Vagina (tissue), 2 donors: ENCODE results near the gene DPH7. TPM values are rescaled to one million over a fixed set of nuclear protein-coding genes. Genes with fewer than 3 reads are reported as not detected.
"Not testable (repeated sequence)": the region's sequence is repeated elsewhere in the genome, so short reads cannot be mapped to it uniquely, and the experiment has no call there.

ENCODE experiments used
- DNase-seq, 2 donors: peaks; one replicate each; pipeline ENCODE4 v3.0.0-alpha.2; 2017; ENCODE audit errors: extremely low spot score in 2 of 2
- H3K27ac ChIP-seq: fragments of 200-600 bp; sonication (generic); one replicate; pipeline ENCODE4 v1.5.1; 2019
- H3K27me3 ChIP-seq: fragments of 200-600 bp; sonication (generic); one replicate; pipeline ENCODE4 v1.5.1; 2019
- H3K36me3 ChIP-seq, 2 donors: fragments of 200-600 bp; sonication (generic); one replicate each; pipeline ENCODE4 v1.5.1; 2017 to 2019
- H3K4me1 ChIP-seq: fragments of 200-600 bp; sonication (generic); one replicate; pipeline ENCODE4 v1.5.1; 2019
- H3K4me3 ChIP-seq, 2 donors: fragments of 200-600 bp; sonication (generic); 1 replicate in 1 of 2; 2 replicates in 1 of 2; pipeline ENCODE4 v1.5.1; 2016 to 2019
- H3K9me3 ChIP-seq: fragments of 200-600 bp; sonication (generic); one replicate; pipeline ENCODE4 v1.5.1; 2019
- POLR2A ChIP-seq, 2 donors: fragments of 450-650 bp; IDR thresholded peaks; one replicate each; pipeline ENCODE4 v1.6.1; 2017; ENCODE audit warnings: antibody characterized with exemption in 2 of 2, mild to moderate bottlenecking in 2 of 2, moderate library complexity in 2 of 2
- POLR2AphosphoS5 ChIP-seq, 2 donors: sonication (generic); formaldehyde crosslinking; IDR thresholded peaks; one replicate each; pipeline ENCODE4 v1.9.0; 2017; ENCODE audit warnings: antibody characterized with exemption in 2 of 2, mild to moderate bottlenecking in 2 of 2, low read depth in 1 of 2; ENCODE audit not compliant: insufficient read depth in 1 of 2
- intact Hi-C: fragments of 100-400 bp; cut with DNase I; formaldehyde crosslinking; loops from one replicate; pipeline ENCODE4 v1.15.1; 2023
- total RNA-seq: library from RNA; depleted of rRNA; stranded (reverse); fragments of >200 nt; gene quantifications from one replicate; pipeline ENCODE4 v1.2.3, GENCODE V29; 2016
- TF ChIP-seq, protein P1 (sequence below), 3 experiments: fragments of 450-650 bp in 2 of 3; fragments of 200-600 bp in 1 of 3; sonication (generic) in 1 of 3; IDR thresholded peaks; one replicate each; pipeline ENCODE4 v1.5.1; 2017 to 2019; ENCODE audit warnings: antibody characterized with exemption in 3 of 3, mild to moderate bottlenecking in 2 of 3, moderate library complexity in 2 of 3

DPH7 gene
- total RNA-seq, 1 donor from 2014 or later = 32.9 TPM

GRCh38 chr9:137598943-137599342, 20.2 kb upstream of the DPH7 start:
- TF ChIP-seq, protein P1, sequence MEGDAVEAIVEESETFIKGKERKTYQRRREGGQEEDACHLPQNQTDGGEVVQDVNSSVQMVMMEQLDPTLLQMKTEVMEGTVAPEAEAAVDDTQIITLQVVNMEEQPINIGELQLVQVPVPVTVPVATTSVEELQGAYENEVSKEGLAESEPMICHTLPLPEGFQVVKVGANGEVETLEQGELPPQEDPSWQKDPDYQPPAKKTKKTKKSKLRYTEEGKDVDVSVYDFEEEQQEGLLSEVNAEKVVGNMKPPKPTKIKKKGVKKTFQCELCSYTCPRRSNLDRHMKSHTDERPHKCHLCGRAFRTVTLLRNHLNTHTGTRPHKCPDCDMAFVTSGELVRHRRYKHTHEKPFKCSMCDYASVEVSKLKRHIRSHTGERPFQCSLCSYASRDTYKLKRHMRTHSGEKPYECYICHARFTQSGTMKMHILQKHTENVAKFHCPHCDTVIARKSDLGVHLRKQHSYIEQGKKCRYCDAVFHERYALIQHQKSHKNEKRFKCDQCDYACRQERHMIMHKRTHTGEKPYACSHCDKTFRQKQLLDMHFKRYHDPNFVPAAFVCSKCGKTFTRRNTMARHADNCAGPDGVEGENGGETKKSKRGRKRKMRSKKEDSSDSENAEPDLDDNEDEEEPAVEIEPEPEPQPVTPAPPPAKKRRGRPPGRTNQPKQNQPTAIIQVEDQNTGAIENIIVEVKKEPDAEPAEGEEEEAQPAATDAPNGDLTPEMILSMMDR (IDR thresholded peaks at IDR 0.05) = no peak
- TF ChIP-seq POLR2AphosphoS5 (IDR thresholded peaks at IDR 0.05; ENCODE audit: insufficient read depth in 1 of 2, low read depth in 1 of 2) (no peak), POLR2A (IDR thresholded peaks at IDR 0.05) (no peak)
- Histone ChIP-seq H3K4me3 (no peak overlapping the region), H3K9me3 (no peaks in the 10 kb centered on the region), H3K4me1 (no peaks in the 10 kb centered on the region), H3K27me3 (no peaks in the 10 kb centered on the region), H3K36me3 (no peaks in the 10 kb centered on the region), H3K27ac (no peak overlapping the region)
- no peak for DNase-seq
- intact Hi-C loops = no loop called here

DNA sequence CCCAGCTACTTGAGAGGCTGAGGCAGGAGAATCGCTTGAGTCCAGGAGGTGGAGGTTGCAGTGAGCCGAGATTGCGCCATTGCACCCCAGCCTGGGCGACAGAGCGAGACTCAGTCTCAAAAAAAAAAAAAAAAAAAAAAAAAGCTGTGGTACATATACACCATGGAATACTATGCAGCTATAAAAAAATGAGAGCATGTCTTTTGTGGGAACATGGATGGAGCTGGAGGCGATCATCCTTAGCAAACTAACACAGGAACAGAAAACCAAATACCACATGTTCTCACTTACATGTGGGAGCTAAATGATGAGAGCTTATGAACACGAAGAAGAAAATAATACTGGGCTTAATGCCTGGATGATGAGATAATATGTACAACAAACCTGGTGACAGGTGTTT, 17.9 kb upstream of the DPH7 start:
- H3K9me3 ChIP-seq, H3K4me1 ChIP-seq, H3K27ac ChIP-seq, intact Hi-C loops, DNase-seq, H3K4me3 ChIP-seq, H3K27me3 ChIP-seq, H3K36me3 ChIP-seq: not testable (repeated sequence)

- Histone ChIP-seq H3K4me1 (peaks cover 26% of the 10 kb centered on the region), H3K27me3 (no peaks in the 10 kb centered on the region), H3K9me3 (no peaks in the 10 kb centered on the region), H3K27ac (no peak overlapping the region), H3K36me3 (peaks cover 0 to 3% of the 10 kb centered on the region in 2 donors), H3K4me3 (no peak overlapping the region)
- no peak for DNase-seq
- TF ChIP-seq, protein P1 (IDR thresholded peaks at IDR 0.05) = no peak
- TF ChIP-seq POLR2AphosphoS5 (IDR thresholded peaks at IDR 0.05; ENCODE audit: insufficient read depth in 1 of 2, low read depth in 1 of 2) (no peak), POLR2A (IDR thresholded peaks at IDR 0.05) (no peak)
- intact Hi-C loops = no loop called here
Observed at GRCh38 chr9:137593176-137593575, 14.5 kb upstream of the DPH7 start.

- H3K4me3 ChIP-seq = no peak overlapping the region
- DNase-seq = no peak
- intact Hi-C loops = no loop called here
- H3K27me3 ChIP-seq = no peaks in the 10 kb centered on the region
- H3K36me3 ChIP-seq = peaks cover 0 to 6% of the 10 kb centered on the region in 2 donors
- no peaks in the 10 kb centered on the region for H3K9me3 ChIP-seq
- no peak for TF ChIP-seq POLR2AphosphoS5 (IDR thresholded peaks at IDR 0.05; ENCODE audit: insufficient read depth in 1 of 2, low read depth in 1 of 2)
- TF ChIP-seq, protein P1 (IDR thresholded peaks at IDR 0.05) = no peak
- H3K27ac ChIP-seq = no peak overlapping the region
- H3K4me1 ChIP-seq = peaks cover 28% of the 10 kb centered on the region
Observed at GRCh38 chr9:137592767-137593166, 14.0 kb upstream of the DPH7 start.

DNA sequence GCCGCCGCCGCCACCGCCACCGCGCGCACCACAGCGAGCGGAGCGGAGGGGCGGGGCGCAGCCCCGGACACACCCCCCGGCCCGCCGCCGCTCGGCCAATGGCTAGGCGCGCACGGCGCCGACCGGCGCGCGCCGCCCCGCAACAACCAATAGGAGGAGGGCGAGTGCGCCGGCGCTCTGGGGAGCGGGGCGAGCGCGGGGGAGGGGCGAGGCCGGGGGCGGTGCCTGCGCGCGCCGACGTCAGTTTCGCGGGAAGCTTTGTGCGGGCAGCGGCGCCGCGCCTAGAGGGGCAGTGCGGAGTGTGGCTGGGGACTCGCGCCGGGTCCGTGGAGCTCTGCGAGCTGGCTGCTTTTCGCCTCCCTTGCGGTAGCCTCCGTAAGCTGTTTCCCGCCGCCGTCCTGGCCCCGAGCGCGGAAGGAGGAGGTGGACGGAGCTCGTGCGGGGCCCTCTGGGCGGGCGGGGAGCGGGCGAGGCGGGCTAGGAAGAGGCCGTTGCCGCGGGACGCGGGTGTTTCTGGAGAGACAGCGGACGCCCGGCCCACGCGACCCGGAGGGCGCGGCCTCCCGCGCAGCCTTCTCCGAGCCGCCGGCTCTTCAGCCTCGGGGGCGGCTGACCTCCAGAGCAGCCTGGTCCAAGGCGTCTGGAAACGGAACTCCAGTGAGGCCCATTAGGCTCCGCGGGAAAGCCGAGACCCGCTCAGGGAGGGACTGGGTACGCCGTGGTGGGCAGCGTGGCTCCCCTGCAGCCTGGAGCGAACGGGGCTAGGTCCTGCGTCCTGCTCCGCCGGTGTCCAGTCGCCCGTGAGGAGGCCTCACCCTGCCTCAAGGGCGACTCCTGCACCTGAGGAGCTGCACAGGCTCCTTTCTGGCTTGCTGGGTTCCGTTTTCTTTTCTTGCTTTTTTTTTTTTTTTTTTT, 12.0 kb upstream of the DPH7 start, which contains the start of gene ZMYND19:
TSS of gene ZMYND19 (minus strand) at position 44 of the 915 bp plus-strand sequence. CDS start 249 bp downstream, outside the sequence.
- H3K27ac ChIP-seq = no peak within 1 kb of the TSS
- peaks cover 28% of the 10 kb centered on the region for H3K4me1 ChIP-seq
- TF ChIP-seq POLR2A (IDR thresholded peaks at IDR 0.05) (no peak), POLR2AphosphoS5 (IDR thresholded peaks at IDR 0.05; ENCODE audit: insufficient read depth in 1 of 2, low read depth in 1 of 2) (no peak)
- TF ChIP-seq, protein P1 (IDR thresholded peaks at IDR 0.05) = no peak
- H3K27me3 ChIP-seq = no peaks in the 10 kb centered on the region
- peaks cover 0 to 21% of the 10 kb centered on the region in 2 donors for H3K36me3 ChIP-seq
- H3K4me3 ChIP-seq = peak within 1 kb of the TSS; percentile 68 to 90
- no peak for DNase-seq
- intact Hi-C loops = loop anchor here (1.0 kb wide), 1 partner anchor 30 kb away; no protein-coding TSS in a partner anchor
- no peaks in the 10 kb centered on the region for H3K9me3 ChIP-seq
